ENCODE results near the gene MON1A. TPM values are rescaled to one million over a fixed set of nuclear protein-coding genes. Genes with fewer than 3 reads are reported as not detected.

The MON1A gene
- total and polyA plus RNA-seq, 2 of the 8 experiments (the other 6 are each of a cell fraction or from before 2014, with no cell fraction given): 10.3 to 14.1 TPM

- TF ChIP-seq KDM4A (IDR thresholded peaks at IDR 0.05; ENCODE audit: low read depth, low read length, severe bottlenecking) (peak; percentile 81), EGR1 (IDR thresholded peaks at IDR 0.05; ENCODE audit: borderline replicate concordance, low read depth, low read length) (peak; percentile 19; the same call in 1 of the 2 replicates), TAF1 (IDR thresholded peaks at IDR 0.05; ENCODE audit: low read depth, low read length) (peak; percentile 43; the same call in 1 of the 2 replicates), JUND (IDR thresholded peaks at IDR 0.05; ENCODE audit: low read length) (no peak), E2F6 (IDR thresholded peaks at IDR 0.05) (peak; percentile 79), RAD21 (IDR thresholded peaks at IDR 0.05 in 1 of 2, conservative IDR thresholded peaks at IDR 0.05 in 1 of 2; ENCODE audit: low read depth in 2 of 2, low read length in 2 of 2) (no peak; a peak in 1 of 4 replicates), CHD1 (IDR thresholded peaks at IDR 0.05; ENCODE audit: low read depth, low read length) (no peak), RFX5 (IDR thresholded peaks at IDR 0.05; ENCODE audit: borderline replicate concordance, low read depth, low read length) (no peak), RBBP5 (IDR thresholded peaks at IDR 0.05; ENCODE audit: borderline replicate concordance, low read depth, low read length) (peak; percentile 85; the same call in 1 of the 2 replicates), SUZ12 (IDR thresholded peaks at IDR 0.05; ENCODE audit: low read length) (no peak), PHF8 (conservative IDR thresholded peaks at IDR 0.05; ENCODE audit: low read depth, low read length) (peak; percentile 59), CREB1 (IDR thresholded peaks at IDR 0.05) (no peak), FOSL1 (IDR thresholded peaks at IDR 0.05; ENCODE audit: insufficient read depth, low read depth, low read length) (no peak), USF2 (IDR thresholded peaks at IDR 0.05; ENCODE audit: low read length) (no peak), NANOG (IDR thresholded peaks at IDR 0.05; ENCODE audit: insufficient read depth, low read depth, low read length, poor library complexity, severe bottlenecking) (no peak), GTF2F1 (IDR thresholded peaks at IDR 0.05; ENCODE audit: borderline replicate concordance, low read depth, low read length) (no peak), SP4 (IDR thresholded peaks at IDR 0.05; ENCODE audit: low read length) (no peak), ASH2L (IDR thresholded peaks at IDR 0.05; ENCODE audit: low read length) (peak; percentile 33), TEAD4 (IDR thresholded peaks at IDR 0.05; ENCODE audit: low read depth, low read length) (no peak)
- TF ChIP-seq, protein P1, sequence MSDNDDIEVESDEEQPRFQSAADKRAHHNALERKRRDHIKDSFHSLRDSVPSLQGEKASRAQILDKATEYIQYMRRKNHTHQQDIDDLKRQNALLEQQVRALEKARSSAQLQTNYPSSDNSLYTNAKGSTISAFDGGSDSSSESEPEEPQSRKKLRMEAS (IDR thresholded peaks at IDR 0.05): peak; percentile 80
These were observed 60.0 kb downstream of the MON1A start, which contains the start of gene CAMKV (continued) for GRCh38 chr3:49869525-49870126.
